HG03521 (cell line): ENCODE results near the gene SCYGR7.
"Not testable (repeated sequence)": the region's sequence is repeated elsewhere in the genome, so short reads cannot be mapped to it uniquely, and the experiment has no call there.

Experiments
- ATAC-seq: cut with Tn5 transposase; IDR thresholded peaks from one replicate; pipeline ENCODE4 v1.9.1; 2021; ENCODE audit warnings: mild to moderate bottlenecking, moderate library complexity; ENCODE audit not compliant: unreplicated experiment

SCYGR7 gene

GRCh38 chr2:227728035-227728434, at the start of gene SCYGR7:
TSS of gene SCYGR7 (plus strand) at chr2:227728335. CDS start at chr2:227728335, 0 bp downstream.
- ATAC-seq, result no peak

GRCh38 chr2:227684258-227684657, 43.9 kb upstream of the SCYGR7 start:
- no peak for ATAC-seq

GRCh38 chr2:227687189-227687588, 40.9 kb upstream of the SCYGR7 start:
- ATAC-seq, result no peak

- ATAC-seq, result no peak
These were observed 31.0 kb upstream of the SCYGR7 start for GRCh38 chr2:227696990-227697679.

GRCh38 chr2:227701556-227701955, 26.6 kb upstream of the SCYGR7 start:
- ATAC-seq, result no peak

- no peak for ATAC-seq
These were observed 24.8 kb upstream of the SCYGR7 start for GRCh38 chr2:227703280-227703732.

- no peak for ATAC-seq
These were observed 24.2 kb upstream of the SCYGR7 start for GRCh38 chr2:227703961-227704360.

GRCh38 chr2:227706859-227707258, 21.3 kb upstream of the SCYGR7 start:
- no peak for ATAC-seq

- ATAC-seq, result no peak
These were observed 20.7 kb upstream of the SCYGR7 start for GRCh38 chr2:227707390-227707789.

GRCh38 chr2:227710986-227711385, 17.1 kb upstream of the SCYGR7 start:
- ATAC-seq, result no peak

GRCh38 chr2:227713291-227713690, 14.8 kb upstream of the SCYGR7 start:
- ATAC-seq, result no peak

GRCh38 chr2:227716501-227716900, 11.6 kb upstream of the SCYGR7 start:
- ATAC-seq, result no peak

- ATAC-seq, result no peak
These were observed 10.2 kb upstream of the SCYGR7 start, which contains the start of gene SLC19A3 for GRCh38 chr2:227717687-227718567. TSS of gene SLC19A3 (minus strand) at chr2:227718028. CDS start at chr2:227702318, 15,710 bp downstream.

GRCh38 chr2:227719641-227720040, 8.5 kb upstream of the SCYGR7 start:
- no peak for ATAC-seq

- no peak for ATAC-seq
These were observed 7.5 kb upstream of the SCYGR7 start for GRCh38 chr2:227720680-227721079.

GRCh38 chr2:227722821-227723220, 5.3 kb upstream of the SCYGR7 start:
- ATAC-seq, result not testable (repeated sequence)

- ATAC-seq, result no peak
These were observed 3.6 kb upstream of the SCYGR7 start, which contains the start of gene SCYGR6 for GRCh38 chr2:227724394-227725039. TSS of gene SCYGR6 (minus strand) at chr2:227724757. CDS start at chr2:227724757, 0 bp downstream.

GRCh38 chr2:227739351-227739750, 11.2 kb downstream of the SCYGR7 start:
- no peak for ATAC-seq

- not testable (repeated sequence) for ATAC-seq
These were observed 12.6 kb downstream of the SCYGR7 start for GRCh38 chr2:227740705-227741104.

- no peak for ATAC-seq
These were observed 17.5 kb downstream of the SCYGR7 start, which contains the start of gene SCYGR8 for GRCh38 chr2:227745594-227745993. TSS of gene SCYGR8 (plus strand) at chr2:227745894. CDS start at chr2:227745894, 0 bp downstream.

- no peak for ATAC-seq
These were observed 19.9 kb downstream of the SCYGR7 start for GRCh38 chr2:227748079-227748478.
